Measurements from ENCODE around the gene CCDC40.

CCDC40 gene

DNA sequence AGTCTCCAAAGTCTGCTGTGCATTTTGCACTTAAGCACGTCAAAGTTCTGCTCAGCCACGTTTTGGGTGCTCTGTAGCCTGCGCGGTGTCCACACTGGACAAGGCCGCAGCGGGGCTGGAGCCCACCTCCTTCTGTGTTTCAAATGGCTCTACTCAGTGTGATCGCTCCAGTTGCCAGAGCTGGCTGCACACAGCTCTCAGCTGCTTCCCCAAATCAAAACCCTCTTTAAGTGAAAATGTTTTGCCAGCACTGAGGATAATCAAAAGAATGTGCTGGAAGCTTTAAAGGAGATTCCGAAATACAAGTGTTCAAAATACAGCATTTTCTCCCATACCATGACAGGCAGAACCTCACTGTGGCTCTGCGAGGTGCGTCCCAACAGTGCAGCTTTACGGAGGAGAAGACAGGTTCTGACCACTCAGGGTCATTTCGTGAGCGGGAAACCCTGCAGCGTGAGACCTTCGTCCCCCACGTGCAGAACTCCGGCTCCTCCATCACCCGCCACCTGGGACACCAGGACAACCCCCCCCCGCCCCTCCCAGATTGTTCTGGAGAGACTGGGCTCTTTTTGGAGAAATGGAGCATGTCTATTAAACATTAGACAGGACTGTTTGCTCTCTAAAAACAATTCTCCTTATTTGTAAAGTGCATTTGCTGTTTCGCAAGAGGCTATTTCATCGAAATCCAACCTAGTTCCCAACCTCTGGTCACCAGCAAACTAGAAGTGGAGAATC is 17.4 kb upstream of the CCDC40 start:
- DNase-seq (ENCODE audit: low spot score), result no peak

DNA sequence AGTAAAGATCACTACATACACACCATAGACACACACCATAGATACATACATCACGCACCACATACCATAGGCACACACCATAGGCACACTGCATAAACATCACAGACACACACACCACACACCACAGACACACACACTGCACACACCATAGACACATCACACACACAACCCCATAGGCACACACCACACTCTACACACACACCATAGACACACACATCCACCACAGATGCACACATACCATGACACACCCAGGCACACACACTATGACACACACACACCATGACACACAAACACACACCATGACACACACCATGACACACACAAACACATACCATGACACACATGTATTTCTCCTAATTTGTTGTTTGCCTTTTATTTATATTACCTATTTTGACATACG is 14.8 kb upstream of the CCDC40 start:
- DNase-seq (ENCODE audit: low spot score), result no peak

DNA sequence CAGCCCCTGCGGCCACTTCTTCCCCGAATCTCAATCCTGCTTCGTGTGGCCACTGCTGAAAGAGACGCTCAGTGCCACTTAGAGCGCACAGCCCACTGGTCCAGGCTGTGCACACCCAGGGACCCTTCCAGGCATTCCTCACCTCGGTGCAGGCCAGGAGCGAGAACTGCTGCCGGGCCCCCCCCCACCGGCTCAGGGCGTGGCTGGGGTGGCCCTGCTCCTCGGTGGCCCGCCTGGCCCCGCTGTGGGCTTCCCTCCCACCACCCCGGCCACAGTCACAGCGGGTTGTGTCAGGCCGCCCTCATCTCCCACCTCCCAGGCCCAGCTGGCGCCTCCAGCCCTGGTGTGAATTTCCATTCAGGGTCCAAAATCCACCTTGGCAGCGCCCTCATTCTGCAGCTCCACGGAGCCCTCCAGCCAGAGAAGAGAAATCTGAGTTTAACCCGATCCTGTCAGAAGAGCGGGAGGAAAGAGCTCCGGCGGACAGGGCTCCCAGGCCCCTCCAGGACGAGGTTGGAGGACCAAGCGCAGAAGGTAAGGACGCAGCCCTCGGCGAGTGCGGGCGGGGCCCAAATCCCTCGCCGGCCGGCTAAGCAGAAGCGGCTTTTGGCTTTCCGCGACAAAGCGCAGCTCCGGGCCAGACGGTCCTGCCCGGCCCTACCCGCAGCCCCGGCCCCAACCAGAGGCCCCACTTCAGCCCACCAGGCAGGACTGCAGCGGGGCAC is 12.8 kb upstream of the CCDC40 start:
- DNase-seq (ENCODE audit: low spot score), result no peak

DNA sequence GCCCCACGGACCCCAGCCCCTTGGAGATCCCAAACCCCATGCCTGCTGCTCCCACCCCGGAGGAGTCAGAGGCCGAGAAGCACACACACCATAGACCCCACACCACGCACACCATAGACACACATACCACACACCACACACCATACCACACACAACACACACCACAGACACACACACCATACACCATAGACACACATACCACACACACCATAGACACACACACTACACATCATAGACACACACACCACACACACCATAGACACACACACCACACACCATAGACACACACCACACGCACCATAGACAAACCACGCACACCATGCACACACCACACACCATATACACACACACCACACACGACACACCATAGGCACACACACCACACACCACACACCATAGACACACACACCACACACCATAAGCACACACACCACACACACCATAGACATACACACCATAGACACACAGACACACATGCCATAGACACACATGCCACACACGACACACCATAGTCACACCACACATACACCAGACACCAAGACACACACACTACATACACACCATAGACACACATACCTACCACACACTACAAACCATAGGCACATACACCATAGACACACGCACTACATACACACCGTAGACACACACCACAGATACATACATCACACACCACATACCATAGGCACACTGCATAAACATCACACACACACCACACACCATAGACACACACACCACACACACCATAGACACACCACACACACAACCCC is 12.1 kb upstream of the CCDC40 start:
- no peak for DNase-seq (ENCODE audit: low spot score)

DNA sequence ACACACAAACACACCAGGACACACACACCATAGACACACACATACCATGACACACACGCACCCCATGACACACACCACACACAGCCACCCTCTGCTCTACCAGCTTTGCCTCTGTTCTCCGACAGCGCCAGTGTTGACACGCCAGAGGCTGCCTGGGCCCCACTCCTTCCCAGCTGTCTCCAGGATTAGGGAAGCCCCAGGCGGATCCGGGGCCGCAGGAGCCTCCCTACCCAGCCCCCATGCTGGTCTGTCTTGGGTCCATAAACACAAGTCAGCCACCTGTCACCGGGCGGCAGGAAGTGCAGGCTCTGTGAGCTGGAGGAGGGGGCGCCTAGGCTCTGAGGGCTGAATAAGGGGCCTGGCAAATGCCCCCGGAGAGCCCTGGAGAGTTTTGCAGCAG is 11.3 kb upstream of the CCDC40 start:
- no peak for DNase-seq (ENCODE audit: low spot score)

DNA sequence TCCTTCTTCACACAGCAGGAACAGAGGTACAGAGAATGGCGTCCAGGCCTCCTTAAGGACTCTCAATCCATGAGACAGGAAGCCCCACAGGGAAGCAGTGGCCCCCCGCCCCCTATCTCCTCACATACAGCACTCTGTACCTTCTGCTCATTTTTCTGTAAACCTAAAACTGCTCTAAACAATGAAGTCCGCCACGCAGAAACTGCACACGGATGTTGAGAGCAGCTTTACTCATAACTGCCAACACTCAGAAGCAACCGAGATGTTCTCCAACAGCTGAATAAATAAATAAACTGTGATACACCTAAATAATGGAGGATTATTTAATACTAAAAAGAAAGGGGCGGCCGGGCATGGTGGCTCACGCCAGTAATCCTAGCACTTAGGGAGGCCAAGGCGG is 10.6 kb upstream of the CCDC40 start:
- DNase-seq (ENCODE audit: low spot score), result no peak

DNA sequence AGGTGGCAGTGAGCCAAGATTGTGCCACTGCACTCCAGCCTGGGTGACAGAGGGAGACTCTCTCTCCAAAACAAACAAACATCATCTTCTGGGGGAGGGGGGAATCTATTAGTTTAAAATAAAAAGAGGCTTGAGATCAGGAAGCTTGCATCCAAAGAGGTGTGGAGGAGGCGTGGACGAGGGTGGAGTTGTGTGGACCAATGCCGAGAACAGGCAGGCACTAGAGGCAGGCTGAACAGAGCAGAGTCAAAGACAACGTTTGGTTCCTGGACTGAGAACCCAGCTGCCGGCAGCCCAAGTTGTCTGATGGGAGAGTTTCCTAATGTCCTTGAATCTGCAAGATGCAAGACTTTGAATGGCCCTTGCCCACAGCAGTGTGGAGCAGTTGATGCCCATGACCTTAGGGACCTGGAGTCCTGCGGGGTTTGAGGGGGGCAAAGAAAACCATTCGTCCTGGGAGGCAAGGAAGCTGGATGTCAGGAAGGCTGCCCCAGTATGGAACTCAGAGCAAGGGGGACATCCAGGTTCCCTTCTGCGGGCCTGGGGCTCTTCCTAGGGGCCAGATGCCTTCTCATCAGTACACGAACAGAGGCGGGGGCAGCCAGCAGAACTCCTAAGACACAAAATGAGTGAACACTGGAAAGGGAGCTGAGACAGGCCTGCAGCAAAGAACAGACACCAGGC is 9.9 kb upstream of the CCDC40 start:
- DNase-seq (ENCODE audit: low spot score), result no peak

DNA sequence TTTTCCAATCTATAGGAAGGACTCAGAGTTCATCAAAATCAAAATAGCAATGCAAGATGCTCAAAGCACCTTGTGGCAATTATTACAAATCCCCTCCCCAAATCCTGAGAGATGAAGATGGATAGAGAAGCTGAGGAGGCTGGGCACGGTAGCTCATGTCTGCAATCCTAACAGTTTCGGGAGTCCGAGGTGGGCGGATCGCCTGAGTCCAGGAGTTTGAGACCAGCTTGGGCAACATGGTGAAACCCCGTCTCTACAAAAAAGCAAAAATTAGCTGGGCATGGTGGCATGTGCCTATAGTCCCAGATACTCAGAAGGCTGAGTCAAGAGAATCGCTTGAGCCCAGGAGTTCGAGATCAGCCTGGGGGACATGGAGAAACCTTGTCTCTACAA is 9.4 kb upstream of the CCDC40 start:
- no peak for DNase-seq (ENCODE audit: low spot score)

DNA sequence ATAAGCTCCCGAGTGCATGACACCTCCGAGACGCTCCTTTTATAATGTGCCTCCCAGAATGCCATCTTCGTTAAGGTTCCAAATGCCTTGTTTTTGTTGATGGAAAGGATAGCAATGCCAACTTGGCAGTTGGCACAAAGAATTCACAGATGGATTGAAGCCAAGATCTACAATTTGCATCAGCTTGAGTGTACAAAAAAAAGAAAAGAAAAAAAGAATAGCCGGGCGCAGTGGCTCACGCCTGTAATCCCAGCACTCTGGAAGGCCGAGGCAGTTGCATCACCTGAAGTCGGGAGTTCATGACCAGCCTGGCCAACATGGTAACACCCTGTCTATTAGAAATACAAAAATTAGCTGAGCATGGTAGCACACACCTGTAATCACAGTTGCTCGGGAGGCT is 8.4 kb upstream of the CCDC40 start:
- DNase-seq (ENCODE audit: low spot score), result no peak

DNA sequence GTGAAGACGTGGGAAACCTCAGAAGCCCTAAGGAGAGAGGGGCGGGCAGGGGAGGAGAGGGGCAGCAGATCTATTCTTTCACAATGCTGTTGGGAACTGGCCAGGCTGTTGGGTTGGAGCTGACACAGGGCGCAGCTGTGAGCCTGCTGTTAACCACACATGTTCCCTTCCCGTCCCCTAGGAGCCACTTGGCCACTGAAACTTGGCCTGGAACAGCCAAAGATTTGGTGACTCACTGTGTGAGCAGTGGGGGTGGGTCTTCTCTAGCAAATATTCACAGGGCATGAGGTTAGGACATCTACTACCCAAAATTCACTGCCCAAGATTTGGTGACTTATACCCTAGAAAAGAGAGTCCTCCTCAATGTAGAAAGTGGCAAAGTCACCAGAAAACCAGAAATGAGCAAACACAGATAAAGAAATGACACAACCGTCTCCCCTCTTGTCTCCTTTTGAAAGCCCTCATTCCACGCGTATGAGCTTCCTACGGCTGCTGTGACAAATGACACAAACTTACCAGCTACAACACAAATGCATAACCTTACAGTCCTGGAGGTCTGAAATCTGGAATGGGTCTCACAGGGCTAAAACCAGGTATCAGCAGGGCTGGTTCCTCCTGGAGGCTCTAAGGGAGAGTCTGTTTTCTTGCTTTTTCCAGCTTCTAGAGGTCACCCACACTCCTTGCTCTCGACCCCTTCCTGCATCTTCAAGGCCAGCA is 7.0 kb upstream of the CCDC40 start:
- DNase-seq (ENCODE audit: low spot score), result no peak

DNA sequence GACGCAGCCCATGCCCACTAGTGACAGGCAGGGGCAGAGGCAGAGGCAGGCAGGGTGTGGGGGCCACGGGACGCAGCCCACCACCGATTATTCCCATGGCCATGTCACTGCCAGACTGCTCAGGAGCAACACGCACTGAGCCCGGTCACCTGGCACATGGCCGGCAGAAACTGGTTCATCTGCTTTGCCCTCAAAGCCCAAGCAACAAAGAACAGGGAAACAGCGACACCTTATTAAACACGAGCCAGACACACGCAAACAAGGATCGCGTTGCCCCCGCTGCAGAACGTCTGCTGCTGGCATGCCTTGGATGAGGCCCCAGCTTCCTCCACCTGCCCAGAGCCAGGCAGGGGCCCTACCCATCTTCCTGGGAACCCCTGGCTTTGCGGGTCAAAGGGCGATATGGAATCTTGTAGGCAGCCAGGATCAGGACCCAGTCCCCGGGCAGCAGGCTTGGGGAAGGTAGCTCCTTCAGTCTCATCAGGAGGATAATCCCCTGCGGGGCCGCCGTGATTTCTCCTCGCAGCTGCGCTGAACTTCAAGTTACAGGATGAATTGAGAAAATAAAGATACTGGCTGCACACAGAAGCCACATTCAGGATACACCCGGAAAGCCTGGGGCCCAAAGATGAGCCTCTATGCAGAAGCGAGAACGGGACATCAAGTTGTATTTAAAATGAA is 5.6 kb upstream of the CCDC40 start:
- no peak for DNase-seq (ENCODE audit: low spot score)

DNA sequence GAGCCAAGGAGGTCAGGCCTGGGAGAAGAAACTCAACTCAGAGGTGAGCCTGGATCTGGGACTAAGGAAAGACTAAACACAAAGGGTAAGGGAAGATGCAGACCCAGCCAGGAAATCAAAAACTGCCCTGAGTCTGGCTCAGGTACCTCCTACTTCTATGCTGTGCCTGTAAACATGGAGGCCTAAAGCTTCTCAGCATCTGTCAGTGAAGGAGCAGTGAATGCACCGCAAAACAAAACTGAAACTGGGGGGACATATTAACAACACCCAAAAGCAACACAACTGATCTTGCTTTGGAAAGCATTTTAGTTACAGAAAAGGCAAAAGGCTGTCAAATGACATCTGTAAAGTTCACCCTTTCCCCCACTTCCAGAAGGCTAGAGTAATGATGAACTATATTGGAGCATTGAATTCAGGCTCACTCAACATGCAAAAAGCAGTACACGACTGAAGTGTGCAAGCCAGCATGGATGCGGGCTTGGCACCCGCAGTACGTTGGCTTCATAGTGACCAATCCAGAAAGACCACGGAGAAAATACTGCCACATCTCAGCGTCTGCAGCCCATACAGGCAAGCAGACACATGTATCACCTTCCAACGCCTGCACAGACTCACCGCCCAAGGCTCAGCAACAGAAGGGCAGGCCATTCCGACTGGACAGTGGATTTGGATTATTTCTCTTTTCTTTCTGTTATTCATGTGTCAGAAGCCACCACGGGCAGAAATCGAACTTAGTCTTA is 4.6 kb upstream of the CCDC40 start:
- no peak for DNase-seq (ENCODE audit: low spot score)

DNA sequence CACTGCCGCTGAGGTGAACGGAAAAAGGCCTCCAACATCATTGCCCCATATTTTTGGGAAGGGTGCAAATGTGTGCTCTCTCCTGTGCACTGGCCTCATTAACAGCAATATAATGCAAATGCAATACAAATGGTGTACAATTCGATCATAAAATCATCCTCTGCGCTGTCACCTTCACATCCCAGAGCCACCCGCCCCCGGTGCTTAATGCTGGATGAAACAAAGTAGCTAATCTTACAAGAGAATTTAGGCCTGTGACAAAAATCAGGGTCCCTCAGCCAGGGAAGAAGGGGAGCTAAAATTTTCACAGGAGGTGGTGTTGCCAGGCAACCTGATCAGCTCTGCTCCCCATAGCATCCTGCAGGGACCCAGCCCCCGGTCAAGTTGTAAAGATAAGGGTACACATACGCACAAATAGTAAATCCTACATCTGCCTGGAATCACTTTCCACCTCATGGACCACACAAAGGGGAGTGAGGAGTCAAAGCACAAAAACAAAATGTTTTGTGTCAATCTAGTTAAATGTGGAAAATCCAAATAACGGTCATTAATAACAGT is 3.7 kb upstream of the CCDC40 start:
- DNase-seq (ENCODE audit: low spot score), result no peak

DNA sequence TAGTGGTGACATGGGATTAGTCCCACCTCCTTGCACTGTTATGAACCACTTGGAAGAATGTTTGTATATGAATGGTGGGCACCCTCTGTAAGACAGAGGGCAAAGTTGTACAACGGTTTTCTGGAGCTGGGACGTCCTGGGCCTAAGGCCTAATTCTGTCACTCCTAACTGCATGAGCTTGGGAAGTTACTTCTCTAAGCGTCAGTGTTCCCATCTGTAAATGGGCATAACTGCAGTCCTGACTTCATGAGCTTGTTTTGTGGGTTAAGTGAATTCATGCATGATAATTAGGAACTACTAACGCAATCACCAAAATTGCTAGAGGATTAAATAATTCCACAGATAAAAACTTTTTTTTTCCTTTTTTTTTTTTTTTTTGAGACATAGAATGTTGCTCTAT is 2.6 kb upstream of the CCDC40 start:
- DNase-seq (ENCODE audit: low spot score), result no peak

DNA sequence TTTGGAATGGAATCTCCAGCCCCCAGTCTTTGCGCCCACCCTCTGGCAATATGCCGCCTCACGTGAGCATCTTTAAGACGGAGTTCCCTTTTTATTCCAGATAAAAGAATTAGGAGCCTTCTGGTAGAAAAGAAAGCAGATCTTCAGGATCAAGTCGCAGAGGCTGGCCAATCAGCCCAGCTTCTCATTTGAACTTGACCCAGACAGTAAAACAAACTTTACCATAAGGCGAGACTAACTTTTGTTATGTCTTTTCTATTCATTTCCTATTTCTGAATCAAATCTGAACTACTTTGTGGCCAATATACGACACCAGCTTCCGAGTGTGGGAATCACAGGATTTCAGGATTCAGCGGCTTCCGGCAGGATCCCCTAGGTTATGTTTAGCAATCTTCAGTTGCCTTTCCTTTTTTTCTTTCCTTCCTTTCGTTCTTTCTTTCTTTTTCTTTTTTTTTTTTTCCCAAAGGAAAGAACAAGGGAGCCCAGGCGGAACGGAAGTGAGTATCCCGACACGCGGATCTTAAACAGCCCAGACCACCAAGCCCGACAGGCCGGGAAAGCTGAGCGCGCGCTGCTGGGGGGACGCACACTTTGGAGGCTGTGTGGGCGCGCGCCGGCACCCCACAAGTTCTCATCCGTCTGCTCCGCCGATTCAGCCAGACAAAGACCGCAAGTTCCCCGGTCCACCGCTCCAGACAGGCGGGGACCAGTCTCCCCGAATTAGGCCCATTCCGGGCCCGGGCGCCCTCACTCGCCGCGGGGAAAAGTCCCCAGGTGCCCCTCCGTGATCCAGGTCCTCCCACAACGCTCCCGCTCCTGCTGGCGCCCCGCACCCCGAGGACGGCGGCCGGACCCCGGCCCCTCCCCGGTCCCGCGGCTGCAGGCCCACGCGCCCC is 1.4 kb upstream of the CCDC40 start:
- DNase-seq (ENCODE audit: low spot score), result no peak

DNA sequence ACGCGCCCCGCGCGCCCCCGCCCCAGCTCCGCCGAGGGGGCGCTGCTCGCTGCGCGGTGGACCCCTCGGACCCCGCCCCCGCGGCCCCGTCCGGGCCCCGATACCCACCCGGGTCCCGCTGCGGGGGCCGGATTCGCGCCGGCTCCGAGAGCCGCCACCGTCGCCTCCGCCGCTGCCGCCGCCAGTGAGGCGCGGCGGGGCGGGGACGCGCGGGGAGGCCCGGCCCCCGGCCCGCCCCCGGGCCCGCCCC is 830 bp upstream of the CCDC40 start, which contains the start of gene TBC1D16:
TSS of gene TBC1D16 (minus strand) at position 186 of the 250 bp plus-strand sequence. CDS start 22,325 bp downstream, outside the sequence.
- no peak for DNase-seq (ENCODE audit: low spot score)

DNA sequence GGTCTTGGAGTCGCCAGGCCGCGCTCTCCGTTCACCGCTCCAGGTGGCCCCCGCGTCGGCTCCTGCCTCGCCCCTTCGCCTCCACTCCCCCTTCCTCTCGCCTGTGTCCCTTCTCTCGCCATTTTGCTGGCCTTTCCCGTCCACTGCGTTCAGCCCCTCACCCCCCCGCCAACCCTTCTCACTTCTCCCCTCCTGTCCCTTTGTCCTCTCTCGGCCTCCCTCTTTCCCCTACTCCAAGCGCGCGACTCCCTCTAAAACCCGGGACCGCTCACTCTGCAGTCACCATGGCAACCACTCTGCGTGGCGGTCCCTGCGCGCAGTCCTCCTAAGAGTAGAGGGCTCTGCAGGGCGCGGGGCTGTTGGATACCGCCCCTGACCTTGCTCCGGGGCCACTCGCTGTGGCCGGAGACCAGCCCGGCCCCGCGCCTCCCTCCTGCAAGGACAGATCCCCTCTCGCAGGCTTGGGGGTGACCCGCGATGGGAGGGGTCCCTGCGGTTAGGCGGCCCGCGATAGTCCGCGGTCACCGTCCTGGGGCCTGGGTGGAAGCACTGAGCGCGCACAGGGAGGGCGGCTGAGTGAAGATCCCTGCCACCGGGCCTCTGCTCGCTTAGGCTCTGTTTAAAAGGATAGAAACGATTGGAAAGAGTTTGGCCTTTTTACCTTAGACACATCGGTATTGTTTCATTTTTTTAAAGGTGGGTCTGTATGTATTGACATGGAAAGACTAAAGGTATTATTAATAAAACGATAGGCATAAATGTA is 454 bp downstream of the CCDC40 start:
- DNase-seq (ENCODE audit: low spot score), result no peak

DNA sequence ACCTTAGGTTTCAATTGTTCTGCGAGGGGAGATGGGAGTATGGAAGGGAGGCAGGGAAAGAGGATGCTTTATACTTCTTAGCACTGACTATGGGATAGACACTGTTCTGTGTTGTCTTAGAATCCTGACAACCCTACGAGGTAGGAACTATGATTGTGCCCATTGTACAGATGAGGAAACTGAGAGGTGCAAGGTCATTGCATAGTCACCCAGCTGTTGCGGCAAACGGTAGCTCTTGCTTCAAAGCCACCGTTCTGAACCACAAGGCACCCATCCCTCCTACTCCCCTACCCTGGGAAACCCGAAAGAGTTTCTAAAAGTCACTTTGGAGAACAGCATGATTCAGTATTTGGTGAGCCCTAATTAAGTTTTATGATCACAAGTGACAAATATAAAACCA is 7.5 kb downstream of the CCDC40 start:
- DNase-seq (ENCODE audit: low spot score), result no peak

DNA sequence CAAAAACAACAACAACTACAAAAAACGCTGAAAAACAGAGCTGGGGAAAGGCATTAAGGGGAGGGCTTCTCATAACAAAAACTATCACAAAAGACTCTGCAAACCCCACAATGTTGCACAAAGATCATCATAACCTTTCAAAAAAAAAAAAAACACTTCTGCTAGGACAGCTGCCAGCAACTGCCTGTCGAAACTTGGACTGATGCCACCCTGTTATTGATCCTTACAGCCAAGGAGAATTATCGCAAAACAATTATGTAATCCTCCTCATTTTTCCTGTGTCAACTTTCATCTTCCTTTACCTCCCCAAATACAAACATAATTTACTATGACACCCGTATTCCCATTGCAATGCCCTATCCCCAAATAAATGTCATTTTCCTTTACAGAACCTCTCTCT is 9.3 kb downstream of the CCDC40 start:
- DNase-seq (ENCODE audit: low spot score), result no peak

Measured in CD4-positive, alpha-beta T cell treated with Interleukin-6 at 100 ng/mL for 8 hours (primary cell).